Psoas muscle (tissue), 8 donors: ENCODE results near the gene AK4. TPM values are rescaled to one million over a fixed set of nuclear protein-coding genes. Genes with fewer than 3 reads are reported as not detected.

ENCODE experiments used
- ATAC-seq, 4 donors: fragments of 200-7000 bp; cut with Tn5 transposase; one replicate each; pipeline ENCODE4 v1.9.1; 2020; ENCODE audit warnings: moderate library complexity in 3 of 4, mild to moderate bottlenecking in 2 of 4
- DNase-seq, 2 donors: peaks; one replicate each; pipeline ENCODE4 v3.0.0-alpha.2; 2020
- H3K27ac ChIP-seq: fragments of 200-600 bp; one replicate; pipeline ENCODE4 v1.8.0; 2022
- H3K27me3 ChIP-seq, 3 donors: fragments of 200-600 bp in 1 of 3; one replicate each; pipeline versions ENCODE4 v1.6.1 to v1.8.0; 2013 to 2022; ENCODE audit warnings: low read length in 2 of 3, mild to moderate bottlenecking in 2 of 3, moderate library complexity in 1 of 3; ENCODE audit not compliant: insufficient read depth in 3 of 3
- H3K36me3 ChIP-seq, 2 donors: fragments of 200-600 bp in 1 of 2; one replicate each; pipeline versions ENCODE4 v1.6.1 to v1.8.0; 2013 to 2022; ENCODE audit warnings: low read depth in 1 of 2, mild to moderate bottlenecking in 1 of 2, moderate library complexity in 1 of 2; ENCODE audit not compliant: insufficient read depth in 1 of 2
- H3K4me1 ChIP-seq: fragments of 200-600 bp; one replicate; pipeline ENCODE4 v1.8.0; 2022
- H3K4me3 ChIP-seq: fragments of 200-600 bp; one replicate; pipeline ENCODE4 v1.8.0; 2022; ENCODE audit warnings: mild to moderate bottlenecking
- H3K9me3 ChIP-seq: fragments of 200-600 bp; one replicate; pipeline ENCODE4 v1.8.0; 2022
- CTCF ChIP-seq: fragments of 200-600 bp; IDR thresholded peaks from one replicate; pipeline ENCODE4 v1.8.0; 2022; ENCODE audit warnings: antibody characterized with exemption
- WGBS, 3 donors: extraction: QIAGEN DNeasy Blood & Tissue Kit; methylation state at CpG; one replicate each; pipeline versions ENCODE4 v1.1.6 to v1.1.7; 2013; 5-methylcytosine and 5-hydroxymethylcytosine counted together
- intact Hi-C, 2 donors: fragments of 100-400 bp; cut with DNase I; formaldehyde crosslinking; loops; one replicate each; pipeline versions ENCODE4 v1.11.0 to v1.14.2; 2022
- polyA plus RNA-seq, 3 donors: library from polyadenylated mRNA; stranded (reverse); fragments of 200-250 nt; gene quantifications; one replicate each; pipeline ENCODE4 v1.2.3, GENCODE V29; 2013
- total RNA-seq, 4 donors: library from RNA; stranded (reverse); fragmentation: NEBNext Ultra II Directional in 2 of 4; extraction: Animal tissue kit (Norgen Biotek cat#: 25700) in 2 of 4; gene quantifications; one replicate each; pipeline versions ENCODE4 v1.2.1 to v1.2.4, GENCODE V29; 2021 to 2023
- donor health status: healthy with polysubstance abuse.
- donor health status: DM: no; HTN: no; CAD: no; lungs with moderate emphysema.
- donor health status: Bipolar disorder and iron deficiency.
- donor health status: healthy.
- donor health status: DM: yes; HTN: yes; CAD: no.
- donor health status: DM: no; HTN: no; CAD: no.
- donor health status: DM: no; HTN: no; CAD: no.
- donor health status: DM: yes; HTN: yes; CAD: no.

The AK4 gene
- total and polyA plus RNA-seq, 7 donors: 0.37 to 29.0 (median 1.4) TPM

- H3K27ac ChIP-seq: no peak overlapping the region
- intact Hi-C loops: no loop called here
- ATAC-seq: no peak
- TF ChIP-seq CTCF: no peak
- peaks cover 24% of the 10 kb centered on the region for H3K4me1 ChIP-seq
- H3K9me3 ChIP-seq: no peaks in the 10 kb centered on the region
- H3K36me3 ChIP-seq: no peaks in the 10 kb centered on the region
- H3K4me3 ChIP-seq: no peak overlapping the region
- no peaks in the 10 kb centered on the region for H3K27me3 ChIP-seq
- DNase-seq: no peak
- 92 to 93% (median 93%) methylated on average over 5 of the region's 5 CpGs for WGBS, 3 donors
These were observed 30.2 kb downstream of the AK4 start for GRCh38 chr1:65178235-65178634.

- no peak for TF ChIP-seq CTCF
- H3K9me3 ChIP-seq: no peaks in the 10 kb centered on the region
- H3K4me1 ChIP-seq: peaks cover 24% of the 10 kb centered on the region
- no peaks in the 10 kb centered on the region for H3K36me3 ChIP-seq
- 73 to 83% (median 81%) methylated on average over 1 of the region's 1 CpG for WGBS, 3 donors
- no peak for ATAC-seq
- DNase-seq: no peak
- H3K4me3 ChIP-seq: no peak overlapping the region
- H3K27me3 ChIP-seq: no peaks in the 10 kb centered on the region
- intact Hi-C loops: no loop called here
- H3K27ac ChIP-seq: no peak overlapping the region
These were observed 31.1 kb downstream of the AK4 start for GRCh38 chr1:65179148-65179547.

GRCh38 chr1:65180977-65181376 lies 33.0 kb downstream of the AK4 start:
- Histone ChIP-seq H3K27me3 (no peaks in the 10 kb centered on the region), H3K4me3 (no peak overlapping the region), H3K4me1 (peaks cover 8% of the 10 kb centered on the region), H3K27ac (no peak overlapping the region), H3K9me3 (no peaks in the 10 kb centered on the region), H3K36me3 (no peaks in the 10 kb centered on the region)
- DNase-seq (no peak), ATAC-seq (no peak)
- intact Hi-C loops: no loop called here
- 26 to 37% (median 33%) methylated on average over 1 of the region's 1 CpG for WGBS, 3 donors
- no peak for TF ChIP-seq CTCF

GRCh38 chr1:65182658-65183268 lies 34.8 kb downstream of the AK4 start:
- H3K4me1 ChIP-seq: no peaks in the 10 kb centered on the region
- H3K4me3 ChIP-seq: no peak overlapping the region
- H3K27me3 ChIP-seq: no peaks in the 10 kb centered on the region
- no peaks in the 10 kb centered on the region for H3K9me3 ChIP-seq
- DNase-seq: no peak
- no peak overlapping the region for H3K27ac ChIP-seq
- no peak for TF ChIP-seq CTCF
- no peak for ATAC-seq
- H3K36me3 ChIP-seq: no peaks in the 10 kb centered on the region
- intact Hi-C loops: no loop called here
- WGBS, 3 donors: 71 to 85% (median 75%) methylated on average over 2 of the region's 2 CpGs

GRCh38 chr1:65189576-65190115 lies 41.6 kb downstream of the AK4 start:
- no peak for TF ChIP-seq CTCF
- no peak overlapping the region for H3K4me3 ChIP-seq
- H3K9me3 ChIP-seq: no peaks in the 10 kb centered on the region
- no peaks in the 10 kb centered on the region for H3K4me1 ChIP-seq
- no peak for DNase-seq
- WGBS, 3 donors: 77 to 92% (median 84%) methylated on average over 2 of the region's 2 CpGs
- H3K27ac ChIP-seq: no peak overlapping the region
- intact Hi-C loops: no loop called here
- H3K36me3 ChIP-seq: no peaks in the 10 kb centered on the region
- no peaks in the 10 kb centered on the region for H3K27me3 ChIP-seq
- ATAC-seq: no peak
